Epithelial cell of proximal tubule (primary cell): ENCODE results near the gene DNMT1. TPM values are rescaled to one million over a fixed set of nuclear protein-coding genes. Genes with fewer than 3 reads are reported as not detected.

Experiments
- DNase-seq: peaks from one replicate; pipeline ENCODE4 v3.0.0-alpha.2; 2011; ENCODE audit warnings: low read depth
- H3K4me3 ChIP-seq: 2 replicates; pipeline ENCODE4 v1.5.1; 2011; ENCODE audit warnings: low read depth, mild to moderate bottlenecking, low read length
- total RNA-seq: library from RNA; depleted of rRNA; stranded (reverse); fragments of >200 nt; gene quantifications from 2 replicates; pipeline ENCODE4 v1.2.3, GENCODE V29; 2015
- TF ChIP-seq, protein P1 (sequence below): conservative IDR thresholded peaks from 2 replicates; pipeline ENCODE4 v1.5.1; 2012; ENCODE audit warnings: low read depth, mild to moderate bottlenecking, low read length

DNMT1 gene
- total RNA-seq, 1 donor from 2014 or later = 154 TPM

DNA sequence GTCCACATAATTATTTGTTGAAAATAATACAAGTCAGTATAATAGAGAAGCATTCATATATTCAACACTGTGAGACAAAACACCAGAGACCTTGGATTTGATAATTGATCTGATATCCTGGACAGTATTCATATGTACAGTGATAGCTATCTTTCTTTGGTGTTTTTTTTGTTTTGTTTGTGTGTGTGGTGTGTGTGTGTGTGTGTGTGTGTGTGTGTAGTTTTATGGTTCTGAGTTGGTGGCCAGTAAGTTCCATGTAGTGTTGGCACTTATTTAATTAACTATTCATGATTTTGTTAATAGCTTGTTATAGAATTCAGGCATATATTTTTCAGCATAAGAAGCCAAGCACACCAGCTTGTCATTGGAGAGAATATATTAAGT lies 90.6 kb downstream of the DNMT1 start:
- H3K4me3 ChIP-seq = no peak overlapping the region
- DNase-seq = no peak
- TF ChIP-seq, protein P1, sequence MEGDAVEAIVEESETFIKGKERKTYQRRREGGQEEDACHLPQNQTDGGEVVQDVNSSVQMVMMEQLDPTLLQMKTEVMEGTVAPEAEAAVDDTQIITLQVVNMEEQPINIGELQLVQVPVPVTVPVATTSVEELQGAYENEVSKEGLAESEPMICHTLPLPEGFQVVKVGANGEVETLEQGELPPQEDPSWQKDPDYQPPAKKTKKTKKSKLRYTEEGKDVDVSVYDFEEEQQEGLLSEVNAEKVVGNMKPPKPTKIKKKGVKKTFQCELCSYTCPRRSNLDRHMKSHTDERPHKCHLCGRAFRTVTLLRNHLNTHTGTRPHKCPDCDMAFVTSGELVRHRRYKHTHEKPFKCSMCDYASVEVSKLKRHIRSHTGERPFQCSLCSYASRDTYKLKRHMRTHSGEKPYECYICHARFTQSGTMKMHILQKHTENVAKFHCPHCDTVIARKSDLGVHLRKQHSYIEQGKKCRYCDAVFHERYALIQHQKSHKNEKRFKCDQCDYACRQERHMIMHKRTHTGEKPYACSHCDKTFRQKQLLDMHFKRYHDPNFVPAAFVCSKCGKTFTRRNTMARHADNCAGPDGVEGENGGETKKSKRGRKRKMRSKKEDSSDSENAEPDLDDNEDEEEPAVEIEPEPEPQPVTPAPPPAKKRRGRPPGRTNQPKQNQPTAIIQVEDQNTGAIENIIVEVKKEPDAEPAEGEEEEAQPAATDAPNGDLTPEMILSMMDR = no peak

DNA sequence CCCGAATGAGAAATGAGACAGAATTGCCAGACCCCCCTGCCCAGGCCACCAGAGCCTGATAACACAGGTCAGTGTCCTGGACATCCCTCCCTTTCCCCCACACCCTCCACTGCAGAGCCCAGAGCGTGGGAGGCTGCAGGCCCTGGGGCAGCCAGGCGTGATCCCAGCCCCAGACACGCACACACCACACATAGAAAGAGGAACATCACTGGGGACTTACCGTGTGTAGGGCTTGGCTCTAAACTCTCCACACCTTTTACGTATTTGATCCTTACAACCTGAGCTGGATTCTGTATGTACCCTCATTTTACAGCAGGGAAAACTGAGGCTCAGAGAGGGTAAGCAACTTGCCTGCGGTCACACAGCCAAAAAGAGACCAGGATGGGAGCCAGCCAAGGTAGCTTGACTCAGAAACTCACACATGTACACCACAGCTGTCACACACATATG lies 91.9 kb downstream of the DNMT1 start:
- no peak overlapping the region for H3K4me3 ChIP-seq
- DNase-seq = no peak
- TF ChIP-seq, protein P1 = no peak

DNA sequence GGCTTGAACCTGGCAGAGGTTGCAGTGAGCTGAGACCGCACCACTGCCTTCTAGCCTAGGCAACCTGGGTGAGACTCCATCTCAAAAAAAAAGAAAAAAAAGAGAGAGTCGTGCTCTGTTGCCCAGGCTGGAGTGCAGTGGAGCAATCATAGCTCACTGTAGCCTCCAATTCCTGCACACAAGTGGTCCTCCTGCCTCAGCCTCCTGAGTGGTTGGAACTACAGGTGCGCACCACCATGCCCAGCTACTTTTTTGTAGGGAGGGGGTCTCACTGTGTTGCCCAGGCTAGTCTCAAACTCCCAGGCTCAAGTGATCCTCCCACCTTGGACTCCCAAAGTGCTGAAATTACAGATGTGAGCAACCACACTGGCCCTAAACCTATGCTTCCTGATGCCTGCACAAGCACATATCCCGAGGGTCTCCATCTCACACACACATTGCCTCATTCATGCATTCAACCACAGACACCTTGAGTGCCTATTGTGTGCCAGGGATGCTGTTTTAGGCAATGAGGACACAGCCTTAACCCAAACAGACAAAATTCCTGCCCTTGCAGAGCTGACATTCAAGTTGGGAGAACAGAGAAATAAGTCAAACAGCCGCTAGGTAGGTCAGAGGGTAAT lies 94.5 kb downstream of the DNMT1 start:
- no peak overlapping the region for H3K4me3 ChIP-seq
- DNase-seq = no peak
- TF ChIP-seq, protein P1 = no peak

DNA sequence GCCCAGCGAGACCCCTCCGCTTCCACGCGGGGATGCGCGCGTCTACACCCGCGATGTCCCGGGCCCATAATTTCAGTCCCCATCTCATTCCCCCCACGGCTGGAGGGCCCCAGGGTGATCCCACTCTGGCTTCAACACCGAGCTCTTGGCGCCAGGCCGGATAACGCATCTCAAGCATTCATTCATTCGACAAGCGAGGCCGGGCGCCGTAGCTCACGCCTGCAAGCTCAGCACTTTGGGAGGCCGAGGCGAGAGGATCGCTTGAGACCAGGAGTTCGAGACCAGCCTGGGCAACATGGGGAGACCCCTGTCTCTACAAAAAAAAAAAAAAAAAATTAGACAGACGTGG lies 98.2 kb downstream of the DNMT1 start:
- DNase-seq = no peak
- TF ChIP-seq, protein P1 = no peak

DNA sequence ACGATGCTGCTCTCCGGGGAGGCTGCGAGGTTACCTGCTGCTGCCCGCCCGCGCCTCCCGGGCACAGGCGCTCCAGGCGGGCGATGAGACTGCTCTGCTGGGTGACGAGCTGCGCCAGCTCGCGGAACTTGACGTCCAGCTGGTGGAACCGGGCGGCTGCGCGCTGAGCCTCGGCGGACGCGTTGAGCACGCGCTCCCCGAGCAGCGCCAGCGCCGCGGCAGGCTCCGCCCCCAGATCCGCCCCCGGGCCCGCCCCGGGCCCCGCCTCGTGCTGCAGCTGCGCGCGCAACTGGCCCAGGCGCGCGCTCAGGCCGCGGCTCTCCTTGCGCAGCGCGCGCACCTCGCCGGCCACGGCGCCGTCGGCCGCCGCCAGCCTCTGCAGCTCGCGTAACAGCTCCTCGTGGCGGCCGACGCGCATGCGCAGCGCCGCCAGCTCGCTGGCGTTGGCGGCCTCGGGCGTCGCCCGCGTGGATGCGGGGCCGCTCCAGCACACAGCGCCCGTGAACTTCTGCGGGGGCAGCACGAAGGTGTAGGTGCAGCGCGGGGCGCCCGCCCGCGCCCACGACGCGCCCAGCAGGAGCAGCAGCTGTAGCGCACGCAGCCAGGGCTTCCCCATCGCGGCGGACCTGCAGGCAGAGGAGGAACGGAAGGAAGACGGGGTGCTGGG lies 98.7 kb downstream of the DNMT1 start:
- peak overlapping the region; percentile 54 for H3K4me3 ChIP-seq
- DNase-seq = no peak
- TF ChIP-seq, protein P1 = no peak

More for the DNA sequence above, 98.2 kb downstream of the DNMT1 start:
- H3K4me3 ChIP-seq = peak overlapping the region; percentile 54

DNA sequence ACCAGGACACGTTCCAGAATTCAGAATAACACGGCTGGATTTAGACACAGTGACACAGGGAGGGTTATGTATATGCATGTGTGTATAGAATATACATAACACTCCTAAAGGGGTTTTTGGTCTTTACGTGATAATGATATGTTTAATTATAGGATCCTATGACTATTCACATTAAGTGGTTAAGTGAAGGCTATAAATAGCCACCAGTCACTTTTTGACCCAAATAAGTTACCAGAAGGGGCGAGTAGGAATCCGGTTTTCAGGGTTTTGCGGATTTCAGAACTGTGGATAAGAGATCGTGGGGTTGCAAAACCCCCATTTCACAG lies 99.2 kb downstream of the DNMT1 start:
- TF ChIP-seq, protein P1 = no peak
- no peak for DNase-seq

More for the DNA sequence above, 99.2 kb downstream of the DNMT1 start:
- H3K4me3 ChIP-seq = peak overlapping the region; percentile 40
